ENCODE results near the gene CAVIN2. TPM values are rescaled to one million over a fixed set of nuclear protein-coding genes. Genes with fewer than 3 reads are reported as not detected.

CAVIN2 gene
- total RNA-seq, 4 donors from 2014 or later: 90.6 to 179 (median 120) TPM

GRCh38 chr2:191806396-191806795, 40.5 kb downstream of the CAVIN2 start:
- Histone ChIP-seq H3K27me3 (no peaks in the 10 kb centered on the region), H3K4me3 (no peak overlapping the region), H3K27ac (replicated peaks in 1 of 4) (no peak overlapping the region), H3K4me1 (no peaks in the 10 kb centered on the region), H3K36me3 (no peaks in the 10 kb centered on the region), H3K9me3 (no peaks in the 10 kb centered on the region)
- DNase-seq (ENCODE audit: extremely low spot score): no peak
- WGBS: 100% methylated on average over 1 of the region's 1 CpG
- TF ChIP-seq POLR2AphosphoS5 (IDR thresholded peaks at IDR 0.05) (no peak), POLR2A (IDR thresholded peaks at IDR 0.05; ENCODE audit: low read depth) (no peak), EP300 (IDR thresholded peaks at IDR 0.05) (no peak), CTCF (IDR thresholded peaks at IDR 0.05) (no peak)
- intact Hi-C loops (cut with DNase I): no loop called here

- WGBS: 77% methylated on average over 9 of the region's 9 CpGs
- intact Hi-C loops (cut with DNase I): no loop called here
- TF ChIP-seq POLR2AphosphoS5 (IDR thresholded peaks at IDR 0.05): no peak
- TF ChIP-seq EP300 (IDR thresholded peaks at IDR 0.05): no peak
- TF ChIP-seq POLR2A (IDR thresholded peaks at IDR 0.05; ENCODE audit: low read depth): no peak
- Histone ChIP-seq H3K27me3 (no peaks in the 10 kb centered on the region), H3K4me1 (no peaks in the 10 kb centered on the region), H3K4me3 (no peak overlapping the region), H3K36me3 (no peaks in the 10 kb centered on the region), H3K9me3 (no peaks in the 10 kb centered on the region), H3K27ac (replicated peaks in 1 of 4) (no peak overlapping the region)
- no peak for DNase-seq (ENCODE audit: extremely low spot score)
Measured at GRCh38 chr2:191804766-191805165, 42.1 kb downstream of the CAVIN2 start.

DNA sequence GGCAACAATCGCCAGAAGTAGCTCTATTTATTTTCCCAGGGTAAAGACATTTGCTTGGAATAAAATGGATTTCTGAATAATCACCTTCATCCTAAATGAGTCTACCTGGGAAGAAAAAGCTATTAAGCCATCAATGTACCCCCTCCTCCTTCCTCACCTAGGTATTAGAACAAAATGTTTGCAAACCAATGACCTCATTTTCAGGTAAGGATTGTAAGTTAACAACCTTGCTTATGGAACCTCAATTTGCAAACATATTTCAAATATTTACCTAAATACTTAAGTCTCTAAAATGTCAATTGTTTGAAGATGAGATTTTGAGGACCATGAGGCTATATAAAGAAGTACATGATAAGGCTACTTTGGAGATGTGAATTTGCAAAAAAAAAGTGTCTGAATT, 43.9 kb downstream of the CAVIN2 start:
- Histone ChIP-seq H3K9me3 (no peaks in the 10 kb centered on the region), H3K27ac (replicated peaks in 1 of 4) (no peak overlapping the region), H3K4me1 (no peaks in the 10 kb centered on the region), H3K36me3 (no peaks in the 10 kb centered on the region), H3K27me3 (no peaks in the 10 kb centered on the region), H3K4me3 (no peak overlapping the region)
- intact Hi-C loops (cut with DNase I): no loop called here
- TF ChIP-seq EP300 (IDR thresholded peaks at IDR 0.05) (no peak), POLR2AphosphoS5 (IDR thresholded peaks at IDR 0.05) (no peak), CTCF (IDR thresholded peaks at IDR 0.05) (no peak), POLR2A (IDR thresholded peaks at IDR 0.05; ENCODE audit: low read depth) (no peak)
- DNase-seq (ENCODE audit: extremely low spot score): no peak
- 91% methylated on average over 1 of the region's 1 CpG for WGBS

DNA sequence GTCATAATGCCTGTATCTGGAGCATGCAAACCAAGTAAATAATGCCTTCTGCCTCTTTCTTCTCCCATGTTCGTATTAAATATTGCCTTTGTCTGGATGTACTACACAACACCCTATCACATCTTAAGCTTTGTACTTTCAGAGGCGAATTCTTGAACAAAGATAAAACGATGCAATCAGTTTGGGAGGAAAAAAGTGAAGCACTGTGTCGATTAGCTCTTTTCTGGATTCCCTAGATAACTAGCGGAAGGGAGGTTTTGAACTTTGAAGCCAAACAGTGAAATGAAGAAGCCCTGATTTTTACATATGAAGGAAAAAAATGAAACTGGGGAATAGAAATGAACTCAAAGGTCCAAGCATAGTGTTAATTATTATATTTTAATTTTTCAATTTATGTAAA, 44.7 kb downstream of the CAVIN2 start:
- no peaks in the 10 kb centered on the region for H3K9me3 ChIP-seq
- intact Hi-C loops (cut with DNase I): no loop called here
- 83% methylated on average over 5 of the region's 5 CpGs for WGBS

GRCh38 chr2:191800874-191801273, 46.0 kb downstream of the CAVIN2 start:
- 94% methylated on average over 1 of the region's 1 CpG for WGBS
- intact Hi-C loops (cut with DNase I): no loop called here
- no peaks in the 10 kb centered on the region for H3K4me1 ChIP-seq
- no peaks in the 10 kb centered on the region for H3K36me3 ChIP-seq
- H3K4me3 ChIP-seq: no peak overlapping the region
- TF ChIP-seq POLR2A (IDR thresholded peaks at IDR 0.05; ENCODE audit: low read depth) (no peak), POLR2AphosphoS5 (IDR thresholded peaks at IDR 0.05) (no peak), EP300 (IDR thresholded peaks at IDR 0.05) (no peak), CTCF (IDR thresholded peaks at IDR 0.05) (no peak)
- H3K9me3 ChIP-seq: no peaks in the 10 kb centered on the region
- H3K27ac ChIP-seq (replicated peaks in 1 of 4): no peak overlapping the region
- no peaks in the 10 kb centered on the region for H3K27me3 ChIP-seq
- no peak for DNase-seq (ENCODE audit: extremely low spot score)

More for the DNA sequence above, 44.7 kb downstream of the CAVIN2 start:
- Histone ChIP-seq H3K4me3 (no peak overlapping the region), H3K27me3 (no peaks in the 10 kb centered on the region), H3K27ac (replicated peaks in 1 of 4) (no peak overlapping the region), H3K4me1 (no peaks in the 10 kb centered on the region), H3K36me3 (no peaks in the 10 kb centered on the region)
- TF ChIP-seq POLR2AphosphoS5 (IDR thresholded peaks at IDR 0.05) (no peak), POLR2A (IDR thresholded peaks at IDR 0.05; ENCODE audit: low read depth) (no peak), CTCF (IDR thresholded peaks at IDR 0.05) (no peak), EP300 (IDR thresholded peaks at IDR 0.05) (no peak)
- no peak for DNase-seq (ENCODE audit: extremely low spot score)

Measured in esophagus muscularis mucosa (tissue), 4 donors.